SK-N-SH (cell line): Measurements from ENCODE around the gene FCHSD2. TPM values are rescaled to one million over a fixed set of nuclear protein-coding genes. Genes with fewer than 3 reads are reported as not detected.
"Not testable (repeated sequence)": the region's sequence is repeated elsewhere in the genome, so short reads cannot be mapped to it uniquely, and the experiment has no call there.

Source experiments
- CTCF ChIA-PET: fragments of 300-600, 350-600 bp; formaldehyde crosslinking; extraction: SDS; loops from one replicate; lab custom pipeline; 2021; lab: Yijun Ruan, JAX
- POLR2A ChIA-PET: fragments of 350-600 bp; sonication (Branson Sonifier 250); formaldehyde crosslinking; extraction: SDS; loops from one replicate; lab custom pipeline; 2020; ENCODE audit warnings: antibody characterized with exemption, inconsistent platforms; lab: Yijun Ruan, JAX
- DNase-seq: peaks from one replicate; pipeline ENCODE4 v3.0.0; 2012
- H2AFZ ChIP-seq: fragments of 200-600 bp; sonication (generic); 2 replicates; pipeline ENCODE4 v1.8.1; 2016; ENCODE audit warnings: antibody characterized with exemption, mild to moderate bottlenecking, low read depth
- H3F3A ChIP-seq: fragments of 200-600 bp; sonication (generic); replicated peaks from 2 replicates; pipeline ENCODE3; 2016; ENCODE audit warnings: antibody characterized with exemption, mild to moderate bottlenecking; ENCODE audit not compliant: insufficient read depth
- H3K27ac ChIP-seq, 2 experiments: fragments of 200-500 bp in 1 of 2; fragments of 200-600 bp in 1 of 2; sonication (Bioruptor generic) in 1 of 2; sonication (generic), shearing (Covaris generic) in 1 of 2; 2 replicates each; pipeline versions ENCODE4 v1.5.1 to v1.6.1; 2014 to 2016; ENCODE audit warnings: low read depth in 2 of 2, inconsistent platforms in 1 of 2, low read length in 1 of 2, mild to moderate bottlenecking in 1 of 2, mixed read lengths in 1 of 2
- H3K27me3 ChIP-seq: fragments of 200-600 bp; sonication (generic), shearing (Covaris generic); 2 replicates; pipeline ENCODE4 v1.6.1; 2016; ENCODE audit warnings: mixed run types; ENCODE audit not compliant: insufficient read depth
- H3K36me3 ChIP-seq, 2 experiments: fragments of 200-500 bp in 1 of 2; fragments of 200-600 bp in 1 of 2; sonication (Bioruptor generic) in 1 of 2; sonication (generic) in 1 of 2; replicated peaks in 1 of 2; 2 replicates each; pipeline versions ENCODE3 to v1.5.1; 2014 to 2016; ENCODE audit warnings: low read length in 1 of 2, mild to moderate bottlenecking in 1 of 2; ENCODE audit not compliant: insufficient read depth in 2 of 2, control insufficient read depth in 1 of 2
- H3K4me1 ChIP-seq, 2 experiments: fragments of 200-500 bp in 1 of 2; fragments of 200-600 bp in 1 of 2; sonication (Bioruptor generic) in 1 of 2; sonication (generic), shearing (Covaris generic) in 1 of 2; 2 replicates each; pipeline versions ENCODE4 v1.5.1 to v1.6.1; 2014 to 2016; ENCODE audit warnings: low read depth in 1 of 2, low read length in 1 of 2, mixed run types in 1 of 2; ENCODE audit not compliant: insufficient read depth in 2 of 2, control insufficient read depth in 1 of 2
- H3K4me2 ChIP-seq: fragments of 200-600 bp; sonication (generic), shearing (Covaris generic); 2 replicates; pipeline ENCODE4 v1.6.1; 2017; ENCODE audit warnings: mixed run types
- H3K4me3 ChIP-seq, 2 experiments: fragments of 200-500 bp in 1 of 2; fragments of 200-600 bp in 1 of 2; sonication (Bioruptor generic) in 1 of 2; sonication (generic), shearing (Covaris generic) in 1 of 2; 2 replicates each; pipeline versions ENCODE4 v1.5.1 to v1.8.1; 2014 to 2016; ENCODE audit warnings: low read depth in 2 of 2, inconsistent platforms in 1 of 2, low read length in 1 of 2, mild to moderate bottlenecking in 1 of 2, mixed read lengths in 1 of 2, moderate library complexity in 1 of 2
- H3K79me2 ChIP-seq: fragments of 200-600 bp; sonication (generic); 2 replicates; pipeline ENCODE4 v1.8.1; 2017; ENCODE audit warnings: mild to moderate bottlenecking; ENCODE audit not compliant: insufficient read depth
- H3K9ac ChIP-seq: fragments of 200-600 bp; sonication (generic); 2 replicates; pipeline ENCODE4 v1.6.1; 2017; ENCODE audit warnings: mixed run types
- H3K9me2 ChIP-seq: fragments of 200-600 bp; sonication (generic); 2 replicates; pipeline ENCODE4 v1.6.1; 2017; ENCODE audit warnings: mixed run types
- H3K9me3 ChIP-seq: fragments of 200-600 bp; sonication (generic); 2 replicates; pipeline ENCODE4 v1.6.1; 2017; ENCODE audit warnings: mixed run types, mild to moderate bottlenecking, moderate library complexity
- H4K20me1 ChIP-seq: fragments of 200-600 bp; sonication (generic); 2 replicates; pipeline ENCODE4 v1.6.1; 2017; ENCODE audit warnings: mild to moderate bottlenecking, mixed run types; ENCODE audit not compliant: insufficient read depth
- CHD2 ChIP-seq: fragments of 150-350 bp; IDR thresholded peaks from 2 replicates; pipeline ENCODE4 v1.6.1; 2018; ENCODE audit warnings: low read length; ENCODE audit not compliant: partially characterized antibody
- EZH2phosphoT487 ChIP-seq: fragments of 200-600 bp; sonication (generic); IDR thresholded peaks from 2 replicates; pipeline ENCODE4 v1.6.1; 2017; ENCODE audit warnings: low read depth, mixed run types, mild to moderate bottlenecking, antibody characterized with exemption, moderate library complexity, borderline replicate concordance
- FOSL2 ChIP-seq: IDR thresholded peaks from 2 replicates; pipeline ENCODE4 v1.4.0; 2012; ENCODE audit warnings: low read depth, mild to moderate bottlenecking, moderate library complexity, borderline replicate concordance
- GABPA ChIP-seq: IDR thresholded peaks from 2 replicates; pipeline ENCODE4 v1.4.0; 2012; ENCODE audit warnings: low read depth, mild to moderate bottlenecking
- GATA2 ChIP-seq: sonication (generic); formaldehyde crosslinking; IDR thresholded peaks from 2 replicates; pipeline ENCODE4 v1.5.0; 2020; ENCODE audit warnings: mild to moderate bottlenecking, missing genetic modification reagents
- IRF3 ChIP-seq: fragments of 150-350 bp; IDR thresholded peaks from 2 replicates; pipeline ENCODE4 v1.6.1; 2016; ENCODE audit warnings: mild to moderate bottlenecking, low read depth, low read length
- JUND ChIP-seq: IDR thresholded peaks from 2 replicates; pipeline ENCODE4 v1.4.0; 2012
- NFIC ChIP-seq: IDR thresholded peaks from 2 replicates; pipeline ENCODE4 v1.4.0; 2012; ENCODE audit warnings: borderline replicate concordance
- PBX3 ChIP-seq: IDR thresholded peaks from 2 replicates; pipeline ENCODE4; 2012
- REST ChIP-seq: IDR thresholded peaks from 2 replicates; pipeline ENCODE4 v1.6.1; 2012; ENCODE audit warnings: mild to moderate bottlenecking, low read depth, low read length, moderate library complexity
- RFX5 ChIP-seq: IDR thresholded peaks from 2 replicates; pipeline ENCODE4 v1.6.1; 2012; ENCODE audit warnings: mild to moderate bottlenecking, improper control_type of control experiment, low read length
- TCF12 ChIP-seq: IDR thresholded peaks from 2 replicates; pipeline ENCODE4 v1.4.0; 2012
- WGBS: methylation state at CpG from one replicate; pipeline ENCODE4 v1.1.6; 2017; ENCODE audit warnings: low lambda C conversion rate; 5-methylcytosine and 5-hydroxymethylcytosine counted together
- polyA plus RNA-seq, 3 experiments: library from polyadenylated mRNA; depleted of rRNA; stranded (reverse); fragments of >200 nt; gene quantifications; 2 replicates each; pipeline ENCODE4 v1.2.3, GENCODE V29; 2012

FCHSD2 gene
- polyA plus RNA-seq, 1 of the 3 experiments (the other 2 are of a cell fraction), result 10.4 TPM

GRCh38 chr11:72918851-72919250 lies 223.3 kb downstream of the FCHSD2 start:
- H3K4me1 ChIP-seq, result no peaks in the 10 kb centered on the region; a peak in 1 of 4 replicates
- ChIA-PET POLR2A (no interaction called here), CTCF (interaction anchor here (0.6 to 1.9 kb wide), 7 partner anchors 88 to 370 kb away, joined by 3 to 8 read pairs (median 4); no protein-coding TSS in a partner anchor)
- peaks cover 4 to 8% of the 10 kb centered on the region in 2 experiments for H3K36me3 ChIP-seq
- TF ChIP-seq GATA2 (CRISPR knock-in tag) (no peak), PBX3 (peak; percentile 37; the same call in 1 of the 2 replicates), NFIC (no peak), CHD2 (no peak), GABPA (no peak), IRF3 (no peak), TCF12 (peak; percentile 82)
- no peaks in the 10 kb centered on the region for H3K9me3 ChIP-seq
- no peaks in the 10 kb centered on the region for H3K27me3 ChIP-seq
- DNase-seq, result no peak
- H3K27ac ChIP-seq, result peak overlapping the region; percentile 35 to 39; a peak in 1 of 4 replicates
- no peak overlapping the region for H3K4me3 ChIP-seq
- H3K9ac ChIP-seq, result no peak overlapping the region
- peaks cover 13% of the 10 kb centered on the region for H3F3A ChIP-seq
- no peaks in the 10 kb centered on the region for H3K9me2 ChIP-seq
- H3K4me2 ChIP-seq, result no peak overlapping the region
- no peaks in the 10 kb centered on the region for H4K20me1 ChIP-seq
- no peak overlapping the region for H2AFZ ChIP-seq
- H3K79me2 ChIP-seq, result no peaks in the 10 kb centered on the region; the same call in 1 of the 2 replicates

GRCh38 chr11:72912253-72912652 lies 229.9 kb downstream of the FCHSD2 start:
- POLR2A ChIA-PET, result no interaction called here
- 100% methylated on average over 1 of the region's 1 CpG for WGBS
- H3K4me2 ChIP-seq, result no peak overlapping the region
- TF ChIP-seq EZH2phosphoT487, result no peak
- no peak for TF ChIP-seq TCF12
- no peak for TF ChIP-seq JUND
- no peak for TF ChIP-seq FOSL2
- TF ChIP-seq RFX5, result no peak
- no peak for TF ChIP-seq REST
- no peak for DNase-seq
- H3K27ac ChIP-seq, result no peak overlapping the region
- H3K79me2 ChIP-seq, result no peaks in the 10 kb centered on the region; the same call in 1 of the 2 replicates
- no peaks in the 10 kb centered on the region for H4K20me1 ChIP-seq
- H3K36me3 ChIP-seq, result peaks cover 0 to 22% of the 10 kb centered on the region in 2 experiments
- H3K27me3 ChIP-seq, result no peaks in the 10 kb centered on the region
- H3K9me2 ChIP-seq, result no peaks in the 10 kb centered on the region
- no peak overlapping the region for H2AFZ ChIP-seq
- no peak overlapping the region for H3K4me3 ChIP-seq
- no peaks in the 10 kb centered on the region for H3K4me1 ChIP-seq
- no peak overlapping the region for H3K9ac ChIP-seq
- CTCF ChIA-PET, result no interaction called here
- H3K9me3 ChIP-seq, result peaks cover 16% of the 10 kb centered on the region; the same call in 1 of the 2 replicates
- H3F3A ChIP-seq, result no peaks in the 10 kb centered on the region

- H2AFZ ChIP-seq, H3K4me3 ChIP-seq, H3K79me2 ChIP-seq, H3K9me2 ChIP-seq, POLR2A ChIA-PET, DNase-seq, H3F3A ChIP-seq, H3K9ac ChIP-seq, H3K27ac ChIP-seq, H3K4me1 ChIP-seq, H3K27me3 ChIP-seq, H4K20me1 ChIP-seq, H3K4me2 ChIP-seq: not testable (repeated sequence)
- Histone ChIP-seq H3K36me3 (peaks cover 0 to 18% of the 10 kb centered on the region in 2 experiments), H3K9me3 (peaks cover 16% of the 10 kb centered on the region; the same call in 1 of the 2 replicates)
- 87% methylated on average over 12 of the region's 42 CpGs for WGBS
- CTCF ChIA-PET, result interaction anchor here (1.0 kb wide), 1 partner anchor 268 kb away, joined by 3 read pairs; no protein-coding TSS in a partner anchor
These were observed 232.3 kb downstream of the FCHSD2 start for GRCh38 chr11:72909558-72910388.
